AG04450 (cell line): ENCODE data around the gene SEC16A. TPM values are rescaled to one million over a fixed set of nuclear protein-coding genes. Genes with fewer than 3 reads are reported as not detected.

Experiments
- CTCF ChIA-PET: fragments of 300-600, 350-600 bp; formaldehyde crosslinking; extraction: SDS; loops from one replicate; lab custom pipeline; 2022; ENCODE audit warnings: antibody characterized with exemption, inconsistent platforms; lab: Charles Lee
- POLR2A ChIA-PET: fragments of 350-600 bp; formaldehyde crosslinking; extraction: SDS; loops from one replicate; lab custom pipeline; 2021; ENCODE audit warnings: antibody characterized with exemption, inconsistent platforms; lab: Yijun Ruan, JAX
- DNase-seq: peaks from one replicate; pipeline ENCODE4 v3.0.0-alpha.2; 2011; ENCODE audit warnings: low read depth, low spot score
- H3K27ac ChIP-seq: one replicate; pipeline ENCODE4 v1.5.1; 2012; ENCODE audit warnings: low read depth, low read length, control low read depth
- H3K27me3 ChIP-seq: one replicate; pipeline ENCODE4 v1.6.0; 2012; ENCODE audit warnings: low read length; ENCODE audit not compliant: control insufficient read depth, insufficient read depth
- H3K4me3 ChIP-seq: 2 replicates; pipeline ENCODE4 v1.5.1; 2011; ENCODE audit warnings: mild to moderate bottlenecking, low read depth, low read length, control low read depth
- H3K9me3 ChIP-seq: 2 replicates; pipeline ENCODE4 v1.5.1; 2012; ENCODE audit warnings: low read length; ENCODE audit not compliant: control insufficient read depth, insufficient read depth
- CTCF ChIP-seq: IDR thresholded peaks from 2 replicates; pipeline ENCODE4 v1.5.1; 2011; ENCODE audit warnings: low read depth, low read length, control low read depth, inconsistent platforms
- polyA plus RNA-seq: library from polyadenylated mRNA; depleted of rRNA; stranded (reverse); fragments of >200 nt; gene quantifications from 2 replicates; pipeline ENCODE4 v1.2.3, GENCODE V29; 2011

SEC16A gene
- polyA plus RNA-seq, 1 experiment, result 23.2 TPM

GRCh38 chr9:136397643-136398042, 85.2 kb downstream of the SEC16A start:
- Histone ChIP-seq H3K27me3 (no peaks in the 10 kb centered on the region), H3K9me3 (no peaks in the 10 kb centered on the region; the same call in 1 of the 2 replicates), H3K27ac (no peak overlapping the region), H3K4me3 (no peak overlapping the region)
- DNase-seq, result no peak
- POLR2A ChIA-PET, result no interaction called here
- CTCF ChIA-PET, result interaction anchor here (0.9 to 1.8 kb wide), 2 partner anchors 11 to 85 kb away, joined by 3 to 9 read pairs; no protein-coding TSS in a partner anchor
- no peak for TF ChIP-seq CTCF

GRCh38 chr9:136396219-136396515, 86.7 kb downstream of the SEC16A start:
- DNase-seq, result no peak
- TF ChIP-seq CTCF, result no peak
- H3K4me3 ChIP-seq, result no peak overlapping the region
- H3K27me3 ChIP-seq, result no peaks in the 10 kb centered on the region
- CTCF ChIA-PET, result interaction anchor here (1.2 kb wide), 1 partner anchor 83 kb away, joined by 3 read pairs; no protein-coding TSS in a partner anchor
- H3K27ac ChIP-seq, result no peak overlapping the region
- POLR2A ChIA-PET, result no interaction called here
- H3K9me3 ChIP-seq, result no peaks in the 10 kb centered on the region; the same call in 1 of the 2 replicates

GRCh38 chr9:136395345-136396218, 87.3 kb downstream of the SEC16A start:
- no peak for TF ChIP-seq CTCF
- CTCF ChIA-PET, result interaction anchor here (1.2 kb wide), 1 partner anchor 83 kb away, joined by 3 read pairs; no protein-coding TSS in a partner anchor
- Histone ChIP-seq H3K9me3 (no peaks in the 10 kb centered on the region; the same call in 1 of the 2 replicates), H3K27ac (no peak overlapping the region), H3K4me3 (no peak overlapping the region), H3K27me3 (no peaks in the 10 kb centered on the region)
- DNase-seq, result no peak
- POLR2A ChIA-PET, result no interaction called here

GRCh38 chr9:136395020-136395340, 87.9 kb downstream of the SEC16A start:
- ChIA-PET POLR2A (no interaction called here), CTCF (no interaction called here)
- TF ChIP-seq CTCF, result no peak
- H3K27ac ChIP-seq, result no peak overlapping the region
- H3K9me3 ChIP-seq, result no peaks in the 10 kb centered on the region; the same call in 1 of the 2 replicates
- DNase-seq, result no peak
- no peak overlapping the region for H3K4me3 ChIP-seq
- no peaks in the 10 kb centered on the region for H3K27me3 ChIP-seq

GRCh38 chr9:136394312-136395019, 88.4 kb downstream of the SEC16A start:
- POLR2A ChIA-PET, result no interaction called here
- Histone ChIP-seq H3K4me3 (no peak overlapping the region), H3K27me3 (no peaks in the 10 kb centered on the region), H3K27ac (no peak overlapping the region), H3K9me3 (no peaks in the 10 kb centered on the region; the same call in 1 of the 2 replicates)
- CTCF ChIA-PET, result no interaction called here
- TF ChIP-seq CTCF, result no peak
- no peak for DNase-seq
